Measurements from ENCODE around the gene MSRB2. TPM values are rescaled to one million over a fixed set of nuclear protein-coding genes. Genes with fewer than 3 reads are reported as not detected.

Gene MSRB2
- total RNA-seq, 2 donors from 2014 or later = 4.9 to 6.3 TPM

GRCh38 chr10:23121135-23121534, 25.8 kb downstream of the MSRB2 start:
- TF ChIP-seq CTCF (IDR thresholded peaks at IDR 0.05) (no peak), POLR2A (IDR thresholded peaks at IDR 0.05) (no peak)
- 90 to 91% methylated on average over 5 of the region's 5 CpGs for WGBS, 2 donors
- Histone ChIP-seq H3K27ac (no peak overlapping the region), H3K4me3 (no peak overlapping the region), H3K4me1 (no peaks in the 10 kb centered on the region), H3K9me3 (no peaks in the 10 kb centered on the region), H3K27me3 (no peaks in the 10 kb centered on the region), H3K36me3 (replicated peaks in 1 of 2; ENCODE audit: insufficient read depth in 1 of 2, low read depth in 2 of 2) (peaks cover 0 to 4% of the 10 kb centered on the region in 2 donors)
- intact Hi-C loops (cut with DNase I) = no loop called here
- ATAC-seq (no peak), DNase-seq (no peak)

- no peak for DNase-seq
- Histone ChIP-seq H3K27ac (no peak overlapping the region), H3K4me1 (no peaks in the 10 kb centered on the region), H3K9me3 (no peaks in the 10 kb centered on the region), H3K27me3 (no peaks in the 10 kb centered on the region), H3K4me3 (no peak overlapping the region), H3K36me3 (replicated peaks in 1 of 2; ENCODE audit: insufficient read depth in 1 of 2, low read depth in 2 of 2) (no peaks in the 10 kb centered on the region)
- intact Hi-C loops (cut with DNase I) = no loop called here
- ATAC-seq = no peak
- 96% methylated on average over 4 of the region's 4 CpGs for WGBS, 2 donors
- no peak for TF ChIP-seq POLR2A (IDR thresholded peaks at IDR 0.05)
- TF ChIP-seq CTCF (IDR thresholded peaks at IDR 0.05) = no peak
Measured at GRCh38 chr10:23136462-23136861, 41.1 kb downstream of the MSRB2 start.

GRCh38 chr10:23139677-23140076, 44.3 kb downstream of the MSRB2 start:
- intact Hi-C loops (cut with DNase I) = no loop called here
- DNase-seq (no peak), ATAC-seq (no peak)
- Histone ChIP-seq H3K27ac (no peak overlapping the region), H3K4me3 (no peak overlapping the region), H3K9me3 (no peaks in the 10 kb centered on the region), H3K4me1 (no peaks in the 10 kb centered on the region), H3K27me3 (no peaks in the 10 kb centered on the region), H3K36me3 (replicated peaks in 1 of 2; ENCODE audit: insufficient read depth in 1 of 2, low read depth in 2 of 2) (no peaks in the 10 kb centered on the region)
- TF ChIP-seq POLR2A (IDR thresholded peaks at IDR 0.05) (no peak), CTCF (IDR thresholded peaks at IDR 0.05) (no peak)
- 75 to 90% methylated on average over 1 of the region's 1 CpG for WGBS, 2 donors

- no peaks in the 10 kb centered on the region for H3K27me3 ChIP-seq
- 88 to 90% methylated on average over 4 of the region's 4 CpGs for WGBS, 2 donors
- ATAC-seq = no peak
- H3K4me1 ChIP-seq = no peaks in the 10 kb centered on the region
- TF ChIP-seq CTCF (IDR thresholded peaks at IDR 0.05) (no peak), POLR2A (IDR thresholded peaks at IDR 0.05) (no peak)
- H3K4me3 ChIP-seq = no peak overlapping the region
- no peak overlapping the region for H3K27ac ChIP-seq
- no peaks in the 10 kb centered on the region for H3K36me3 ChIP-seq (replicated peaks in 1 of 2; ENCODE audit: insufficient read depth in 1 of 2, low read depth in 2 of 2)
- intact Hi-C loops (cut with DNase I) = no loop called here
- no peak for DNase-seq
- H3K9me3 ChIP-seq = no peaks in the 10 kb centered on the region
Measured at GRCh38 chr10:23141995-23142394, 46.6 kb downstream of the MSRB2 start.

- no peak overlapping the region for H3K27ac ChIP-seq
- intact Hi-C loops (cut with DNase I) = no loop called here
- no peak for TF ChIP-seq CTCF (IDR thresholded peaks at IDR 0.05)
- no peak for TF ChIP-seq POLR2A (IDR thresholded peaks at IDR 0.05)
- no peaks in the 10 kb centered on the region for H3K9me3 ChIP-seq
- no peaks in the 10 kb centered on the region for H3K36me3 ChIP-seq (replicated peaks in 1 of 2; ENCODE audit: insufficient read depth in 1 of 2, low read depth in 2 of 2)
- H3K27me3 ChIP-seq = no peaks in the 10 kb centered on the region
- no peak overlapping the region for H3K4me3 ChIP-seq
- no peaks in the 10 kb centered on the region for H3K4me1 ChIP-seq
- no peak for ATAC-seq
- DNase-seq = no peak
- 81 to 89% methylated on average over 9 of the region's 9 CpGs for WGBS, 2 donors
Measured at GRCh38 chr10:23146258-23146657, 50.9 kb downstream of the MSRB2 start.
